Regular cardiac myocyte (primary cell): Measurements from ENCODE around the gene TOMM40. TPM values are rescaled to one million over a fixed set of nuclear protein-coding genes. Genes with fewer than 3 reads are reported as not detected.

Source experiments
- total RNA-seq: library from RNA; depleted of rRNA; stranded (reverse); fragments of >200 nt; gene quantifications from 2 replicates; pipeline ENCODE4 v1.2.3, GENCODE V29; 2014

Gene TOMM40
- 36.9 and 94.9 TPM in 2 replicates for total RNA-seq

GRCh38 chr19:44891016-44891882 lies at the start of gene TOMM40:
TOMM40 (plus strand) TSS chr19:44891254; CDS start chr19:44891416, 162 bp downstream.

GRCh38 chr19:44845612-44846454 lies 45.2 kb upstream of the TOMM40 start, which contains the start of gene NECTIN2:
NECTIN2 (plus strand) TSS chr19:44846297; CDS start chr19:44846526, 229 bp downstream.

GRCh38 chr19:44905437-44906160 lies 14.5 kb downstream of the TOMM40 start, which contains the start of gene APOE:
APOE (plus strand) TSS chr19:44905796; CDS start chr19:44906625, 829 bp downstream.

GRCh38 chr19:44914433-44915206 lies 23.6 kb downstream of the TOMM40 start, which contains the start of gene APOC1:
APOC1 (plus strand) TSS chr19:44914608; CDS start chr19:44914892, 284 bp downstream.

GRCh38 chr19:44942067-44942571 lies 51.1 kb downstream of the TOMM40 start, which contains the start of gene APOC4:
APOC4 (plus strand) TSS chr19:44942237; CDS start chr19:44942278, 41 bp downstream.

Other genes starting within 250 kb of the TOMM40 start
- 127 and 142 TPM in 2 replicates for gene PVR, start 247.3 kb upstream of the TOMM40 start, total RNA-seq
- gene CEACAM19, start 219.8 kb upstream of the TOMM40 start, total RNA-seq: 1.1 and 1.3 TPM in 2 replicates
- gene CEACAM16, start 192.1 kb upstream of the TOMM40 start, total RNA-seq: under 0.01 TPM in 1 of 2 replicates, not detected in the other
- 2.5 and 4.8 TPM in 2 replicates for gene BCL3, start 142.5 kb upstream of the TOMM40 start, total RNA-seq
- under 0.01 TPM in 2 replicates for gene CBLC, start 113.4 kb upstream of the TOMM40 start, total RNA-seq
- gene BCAM, start 82.2 kb upstream of the TOMM40 start, total RNA-seq: 5.4 and 8.2 TPM in 2 replicates
- gene NECTIN2, start 45.0 kb upstream of the TOMM40 start, total RNA-seq: 60.9 and 65.0 TPM in 2 replicates
- gene APOE, start 14.5 kb downstream of the TOMM40 start, total RNA-seq: 9.0 and 20.6 TPM in 2 replicates
- 1.3 and 3.4 TPM in 2 replicates for gene APOC1, start 23.4 kb downstream of the TOMM40 start, total RNA-seq
- gene APOC4, start 51.0 kb downstream of the TOMM40 start, total RNA-seq: not detected in 2 replicates
- not detected in 2 replicates for gene APOC2, start 54.8 kb downstream of the TOMM40 start, total RNA-seq
- gene CLPTM1, start 64.1 kb downstream of the TOMM40 start, total RNA-seq: 37.4 and 40.3 TPM in 2 replicates
- gene RELB, start 110.2 kb downstream of the TOMM40 start, total RNA-seq: 5.0 and 11.0 TPM in 2 replicates
- gene CLASRP, start 147.8 kb downstream of the TOMM40 start, total RNA-seq: 9.9 and 11.9 TPM in 2 replicates
- under 0.01 TPM in 1 of 2 replicates, not detected in the other for gene ZNF296, start 185.2 kb downstream of the TOMM40 start, total RNA-seq
- gene GEMIN7, start 188.0 kb downstream of the TOMM40 start, total RNA-seq: 23.1 and 28.0 TPM in 2 replicates
- gene PPP1R37, start 201.9 kb downstream of the TOMM40 start, total RNA-seq: 29.7 and 49.9 TPM in 2 replicates